Activated CD4-positive, alpha-beta T cell treated with anti-CD3 and anti-CD28 coated beads for 48 hours (primary cell): ENCODE data around the gene RAB3C.
A peak's percentile ranks its signal among the peaks of the same experiment; 100 is the strongest.
"Not testable (repeated sequence)": the region's sequence is repeated elsewhere in the genome, so short reads cannot be mapped to it uniquely, and the experiment has no call there.

Source experiments
- DNase-seq: peaks from one replicate; pipeline ENCODE4 v3.0.0-alpha.2; 2020

The RAB3C gene

DNA sequence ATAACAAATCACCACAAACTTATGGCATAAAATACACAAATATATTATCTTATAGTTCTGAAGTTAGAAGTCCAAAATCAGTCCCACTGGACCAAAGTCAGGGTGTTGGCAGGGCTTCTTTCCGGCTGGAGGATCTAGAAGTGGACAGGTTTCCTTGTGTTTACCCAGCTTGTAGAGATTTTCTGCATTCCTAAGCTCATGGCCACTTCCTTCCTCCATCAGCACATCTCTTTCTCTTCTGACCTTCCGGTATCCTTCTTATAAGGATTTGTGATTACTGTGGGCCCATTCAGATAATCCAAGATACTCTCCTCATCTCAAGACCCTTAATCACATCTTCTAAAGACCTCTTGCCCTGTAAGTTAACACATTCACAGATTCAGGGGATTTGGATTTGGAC is 97.6 kb downstream of the RAB3C start:
- DNase-seq: no peak

DNA sequence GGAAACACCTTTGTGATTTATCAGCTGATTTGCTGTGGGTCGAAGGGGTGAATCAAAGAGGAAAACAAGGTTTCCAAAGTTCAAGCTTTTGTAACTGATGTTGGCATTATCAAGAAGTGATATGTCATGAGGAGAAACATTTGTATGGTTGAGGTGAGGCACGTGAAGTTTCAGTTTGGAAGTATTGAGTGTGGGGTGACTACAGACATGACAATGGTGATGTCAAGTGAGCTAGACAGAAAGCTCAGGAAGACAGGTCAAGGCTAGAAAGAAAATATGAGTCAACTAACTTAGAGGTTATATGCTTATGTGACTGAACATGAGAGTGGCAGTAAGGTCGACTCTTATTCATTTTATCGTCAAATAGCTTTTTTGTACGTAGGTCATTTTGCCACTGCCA is 99.1 kb downstream of the RAB3C start:
- DNase-seq: peak; percentile 3

DNA sequence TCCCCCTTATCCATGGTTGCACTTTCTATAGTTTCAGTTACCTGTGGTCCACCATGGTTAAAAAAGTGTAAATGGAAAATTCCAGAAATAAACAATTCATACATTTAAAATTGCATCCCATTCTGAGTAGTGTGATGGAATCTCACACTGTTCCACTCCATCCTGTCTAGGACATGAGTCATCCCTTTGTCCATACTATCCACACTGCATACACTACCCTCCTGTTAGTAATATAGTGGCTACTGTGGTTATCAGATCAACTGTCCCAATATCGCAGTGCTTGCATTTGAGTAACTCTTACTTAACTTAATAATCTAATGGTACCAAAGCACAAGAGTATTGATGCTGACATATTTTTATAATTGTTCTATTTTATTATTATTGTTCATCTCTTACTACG is 100.7 kb downstream of the RAB3C start:
- no peak for DNase-seq

DNA sequence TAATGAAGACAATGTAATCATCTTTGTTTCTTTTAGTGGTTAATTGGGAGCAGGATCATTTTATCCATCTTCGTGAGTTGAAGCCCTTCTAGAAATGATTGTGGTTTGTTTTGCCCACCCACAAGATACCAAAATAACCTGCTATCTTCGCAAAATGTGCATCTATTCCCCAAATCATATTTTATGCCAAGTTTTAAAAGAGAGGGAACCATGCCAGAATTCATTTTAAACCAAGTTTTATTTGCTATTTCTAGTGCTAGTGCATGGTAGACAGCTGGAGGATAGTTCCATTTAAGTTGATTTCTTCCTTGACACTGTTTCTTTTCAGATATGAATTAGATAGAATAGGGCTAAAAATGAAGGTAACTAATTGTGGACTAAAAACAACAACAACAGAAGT is 104.2 kb downstream of the RAB3C start:
- no peak for DNase-seq

DNA sequence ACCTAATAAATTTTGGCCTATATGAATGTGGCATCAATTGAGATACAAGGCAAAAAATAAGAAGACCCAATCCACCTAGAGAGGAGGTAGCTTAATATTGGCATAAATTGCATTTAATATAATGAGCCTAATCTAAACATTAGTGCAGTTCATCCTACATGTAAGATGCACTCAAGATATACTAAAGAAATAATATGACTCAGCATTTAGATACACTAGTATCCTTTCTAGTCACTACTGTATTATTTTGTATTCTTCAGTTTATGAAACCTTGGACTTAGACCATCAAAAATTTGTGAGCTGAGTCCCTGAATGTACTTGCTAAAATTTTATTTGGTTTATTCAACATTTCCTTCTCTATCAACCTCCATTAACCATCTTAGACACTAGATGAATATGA is 104.7 kb downstream of the RAB3C start:
- DNase-seq: no peak

DNA sequence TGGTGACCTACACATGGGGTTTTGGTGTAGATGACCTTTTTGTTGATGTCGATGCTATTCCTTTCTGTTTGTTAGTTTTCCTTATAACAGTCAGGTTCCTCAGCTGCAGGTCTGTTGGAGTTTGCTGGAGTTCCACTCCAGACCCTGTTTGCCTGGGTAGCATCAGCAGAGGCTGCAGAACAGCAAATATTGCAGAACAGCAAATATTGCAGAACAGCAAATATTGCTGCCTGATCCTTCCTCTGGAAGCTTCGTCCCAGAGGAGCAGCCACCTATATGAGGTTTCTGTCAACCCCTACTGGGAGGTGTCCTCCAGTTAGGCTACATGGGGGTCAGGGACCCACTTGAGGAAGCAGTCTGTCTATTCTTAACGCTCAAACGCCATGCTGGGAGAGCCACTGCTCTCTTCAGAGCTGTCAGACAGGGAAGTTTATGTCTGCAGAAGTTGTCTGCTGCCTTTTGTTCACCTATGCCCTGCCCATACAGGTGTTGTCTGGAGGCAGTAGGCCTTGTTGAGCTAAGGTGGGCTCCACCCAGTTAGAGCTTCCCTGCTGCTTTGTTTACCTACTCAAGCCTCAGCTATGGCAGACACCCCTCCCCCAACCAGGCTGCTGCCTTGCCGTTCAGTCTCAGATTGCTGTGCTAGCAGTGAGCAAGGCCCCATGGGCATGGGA is 116.3 kb downstream of the RAB3C start:
- DNase-seq: not testable (repeated sequence)

DNA sequence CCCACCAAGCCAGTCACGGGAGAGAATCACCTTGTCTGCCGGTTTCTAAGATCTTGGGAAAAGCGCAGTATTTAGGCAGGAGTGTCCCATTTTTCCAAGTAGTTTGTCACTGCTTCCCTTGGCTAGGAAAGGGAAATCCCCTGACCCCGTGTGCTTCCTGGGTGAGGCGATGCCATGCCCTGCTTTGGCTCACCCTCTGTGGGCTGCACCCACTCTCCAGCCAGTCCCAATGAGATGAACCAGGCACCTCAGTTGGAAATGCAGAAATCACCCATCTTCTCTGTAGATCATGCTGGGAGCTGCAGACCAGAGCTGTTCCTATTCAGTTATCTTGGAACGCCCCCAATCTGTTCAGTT is 116.9 kb downstream of the RAB3C start:
- DNase-seq: no peak

DNA sequence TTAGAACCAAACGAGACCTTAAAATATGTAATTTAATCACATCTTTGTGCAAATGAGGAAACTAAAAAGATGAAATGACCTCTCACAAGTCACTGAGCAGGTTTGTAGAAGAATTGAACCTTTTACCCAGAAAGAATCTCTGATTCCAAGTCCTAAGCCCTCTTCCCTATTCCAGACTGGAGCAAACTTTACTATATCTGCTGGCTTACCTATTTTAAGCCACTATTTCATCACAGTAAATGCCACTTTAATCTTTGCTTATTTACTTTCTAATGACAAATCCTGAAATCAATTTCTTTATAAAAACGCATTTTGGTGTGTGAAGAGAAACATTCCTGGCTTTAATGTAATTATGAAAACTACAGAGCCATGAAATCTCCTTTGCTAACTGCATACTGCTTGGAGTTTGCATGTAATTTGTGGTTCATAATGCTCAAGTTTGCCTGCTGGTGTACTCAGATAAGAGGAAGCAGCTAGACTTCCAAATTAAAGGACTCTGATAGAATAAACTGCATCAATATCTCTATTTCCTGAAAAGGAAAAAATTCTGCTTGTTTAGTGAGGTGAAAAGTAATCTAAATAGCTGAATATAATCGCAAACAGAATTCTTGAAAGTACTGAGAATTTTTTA is 121.2 kb downstream of the RAB3C start:
- DNase-seq: no peak

DNA sequence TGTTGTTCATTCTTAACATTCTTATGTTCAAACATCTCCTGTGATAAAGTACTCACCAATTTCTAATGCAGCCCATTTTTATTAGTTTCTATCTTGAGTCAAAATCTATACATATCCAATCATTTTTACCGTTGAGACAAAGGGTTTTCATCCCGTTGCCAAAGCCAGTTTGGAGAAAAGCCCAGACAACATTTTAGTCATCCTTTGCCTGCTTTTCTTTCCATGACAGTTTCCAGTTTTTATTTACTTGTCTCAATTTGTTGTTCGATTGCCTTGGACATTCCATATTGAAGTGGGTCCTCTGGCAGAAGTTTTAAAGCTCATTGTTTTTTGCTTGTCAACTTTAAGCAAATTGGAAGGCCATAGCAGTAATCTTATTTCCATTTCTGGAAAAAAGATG is 123.9 kb downstream of the RAB3C start:
- no peak for DNase-seq

DNA sequence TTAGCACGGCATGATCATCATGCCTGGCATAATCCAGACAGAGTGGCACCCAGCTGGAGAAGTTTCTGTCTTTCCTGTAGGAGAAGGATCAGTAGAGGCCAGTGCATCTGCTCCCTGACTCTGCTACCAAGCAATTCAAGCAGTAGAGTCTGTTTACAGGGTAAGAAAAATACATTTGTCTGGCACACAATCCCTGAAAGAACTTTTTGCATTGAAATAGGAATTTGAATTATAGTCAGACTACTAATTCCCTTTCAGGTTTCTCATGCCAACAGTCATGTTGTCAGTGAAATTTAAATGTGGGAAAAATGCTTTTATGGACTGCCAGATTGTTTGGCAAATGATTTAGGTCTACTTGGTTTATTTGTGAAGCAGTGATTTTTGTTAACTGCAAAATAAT is 125.6 kb downstream of the RAB3C start:
- no peak for DNase-seq

DNA sequence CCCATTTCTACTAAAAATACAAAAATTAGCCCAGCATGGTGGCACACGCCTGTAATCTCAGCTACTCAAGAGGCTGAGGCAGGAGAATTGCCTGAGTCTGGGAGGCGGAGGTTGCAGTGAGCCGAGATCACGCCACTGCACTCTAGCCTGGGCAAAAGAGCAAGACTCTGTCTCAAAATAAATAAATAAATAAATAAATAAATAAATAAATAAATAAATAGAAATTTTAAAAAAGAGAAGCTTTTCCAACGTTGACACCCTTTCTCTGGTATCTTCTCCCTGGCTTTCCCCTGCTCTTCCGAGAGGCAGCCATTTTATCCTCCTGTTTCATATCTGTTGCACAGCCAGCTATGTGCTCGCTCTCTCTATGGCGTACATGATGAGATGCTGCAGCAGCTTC is 127.5 kb downstream of the RAB3C start:
- DNase-seq: not testable (repeated sequence)

DNA sequence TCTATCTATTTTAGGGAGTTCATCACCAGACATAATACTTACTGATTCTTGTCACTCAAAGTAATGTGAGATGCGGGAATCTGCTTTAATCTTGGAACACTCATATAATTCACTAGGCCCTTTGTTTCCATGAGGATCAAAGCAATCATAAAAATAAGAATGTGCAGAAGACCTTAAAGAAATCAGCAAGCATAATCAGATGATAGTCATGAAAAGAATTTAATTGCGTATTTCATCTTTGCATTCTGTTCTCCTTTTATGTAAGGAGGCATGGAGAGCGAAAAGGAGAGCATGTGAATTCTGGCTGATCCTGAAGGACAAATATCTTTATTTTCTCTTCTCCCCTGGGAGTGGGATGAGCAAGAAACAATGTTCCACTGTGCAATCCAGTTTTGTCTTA is 128.0 kb downstream of the RAB3C start:
- no peak for DNase-seq

DNA sequence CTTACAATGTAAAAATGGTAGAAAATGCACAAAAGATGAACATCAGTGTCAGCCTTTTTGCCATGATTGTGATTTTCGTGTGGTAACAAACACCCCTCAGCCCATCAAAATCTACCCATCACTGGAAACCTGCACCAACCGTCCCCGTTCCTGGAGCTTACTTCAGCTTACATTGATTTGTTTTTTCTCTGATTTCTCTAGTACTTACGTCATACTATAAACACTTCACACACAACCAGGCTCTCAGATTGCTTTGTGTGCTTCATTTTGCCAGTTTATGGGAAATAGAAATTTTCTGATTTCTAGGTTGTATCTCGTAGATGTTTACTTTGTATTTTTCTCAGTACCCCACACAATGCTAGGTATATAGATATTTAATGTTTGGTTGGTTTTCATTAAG is 129.1 kb downstream of the RAB3C start:
- no peak for DNase-seq

DNA sequence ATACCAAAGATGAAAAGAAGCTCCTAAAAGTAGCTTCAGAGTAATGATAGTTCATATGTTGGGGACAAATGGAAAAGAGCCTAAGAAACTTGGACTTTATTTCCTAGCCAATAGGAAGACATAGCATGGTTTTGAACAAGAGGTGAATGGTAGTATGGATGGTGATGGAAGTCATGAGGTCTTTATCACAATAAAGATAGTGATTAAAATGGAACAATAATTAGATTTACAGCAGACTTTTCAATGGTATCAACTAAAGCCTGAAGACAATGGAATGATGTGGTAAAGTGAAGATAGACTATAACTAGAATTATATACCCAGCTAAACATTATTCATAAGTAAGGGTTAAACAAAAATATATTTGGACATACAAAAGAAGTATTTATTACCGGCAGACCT is 131.2 kb downstream of the RAB3C start:
- DNase-seq: no peak

DNA sequence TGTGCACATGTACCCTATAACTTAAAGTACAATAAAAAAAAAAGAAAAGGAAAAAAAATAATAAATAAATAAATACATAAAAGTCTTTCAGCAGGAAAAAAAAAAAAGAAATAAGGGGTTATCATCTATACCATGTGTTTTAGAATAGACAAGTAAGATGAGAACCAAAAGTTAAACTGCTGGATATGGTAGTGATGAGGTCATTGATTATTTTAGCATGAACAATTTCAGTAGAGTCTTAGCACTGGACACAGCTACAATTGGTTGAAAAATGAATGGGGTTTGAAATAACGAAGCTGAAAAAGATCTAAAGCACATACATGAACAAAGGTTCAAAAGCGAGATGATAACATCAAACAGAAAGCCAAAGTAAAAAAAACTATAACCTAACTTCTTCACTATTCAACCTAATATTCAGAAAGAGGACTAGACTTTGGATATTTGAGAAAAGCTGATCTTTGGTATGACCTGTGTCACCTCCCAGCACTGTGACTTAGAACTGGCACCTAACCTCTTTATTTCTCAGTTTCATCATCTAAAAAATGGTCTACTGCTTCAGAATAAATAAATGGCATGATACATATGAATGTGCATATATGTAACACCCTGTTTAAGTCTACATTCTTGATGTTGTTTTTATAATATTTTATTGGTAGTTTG is 133.3 kb downstream of the RAB3C start:
- no peak for DNase-seq

DNA sequence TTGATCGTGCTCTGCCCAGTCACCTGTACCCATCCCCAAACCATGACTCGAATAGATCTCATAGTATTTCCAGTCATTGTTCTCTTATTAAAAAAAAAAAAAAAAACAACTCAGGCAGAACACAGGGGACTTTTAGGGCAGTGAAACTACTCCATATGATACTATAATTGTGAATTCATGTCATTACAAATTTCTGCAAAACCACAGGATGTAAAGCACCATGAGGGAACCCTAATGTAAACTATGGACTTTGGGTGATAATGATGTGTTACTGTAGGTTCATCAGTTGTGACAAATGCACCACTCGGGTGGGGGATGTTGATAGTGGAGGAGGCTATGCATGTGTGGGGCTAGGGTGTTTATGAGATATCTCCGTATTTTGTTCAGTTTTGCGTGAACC is 133.8 kb downstream of the RAB3C start:
- DNase-seq: no peak

DNA sequence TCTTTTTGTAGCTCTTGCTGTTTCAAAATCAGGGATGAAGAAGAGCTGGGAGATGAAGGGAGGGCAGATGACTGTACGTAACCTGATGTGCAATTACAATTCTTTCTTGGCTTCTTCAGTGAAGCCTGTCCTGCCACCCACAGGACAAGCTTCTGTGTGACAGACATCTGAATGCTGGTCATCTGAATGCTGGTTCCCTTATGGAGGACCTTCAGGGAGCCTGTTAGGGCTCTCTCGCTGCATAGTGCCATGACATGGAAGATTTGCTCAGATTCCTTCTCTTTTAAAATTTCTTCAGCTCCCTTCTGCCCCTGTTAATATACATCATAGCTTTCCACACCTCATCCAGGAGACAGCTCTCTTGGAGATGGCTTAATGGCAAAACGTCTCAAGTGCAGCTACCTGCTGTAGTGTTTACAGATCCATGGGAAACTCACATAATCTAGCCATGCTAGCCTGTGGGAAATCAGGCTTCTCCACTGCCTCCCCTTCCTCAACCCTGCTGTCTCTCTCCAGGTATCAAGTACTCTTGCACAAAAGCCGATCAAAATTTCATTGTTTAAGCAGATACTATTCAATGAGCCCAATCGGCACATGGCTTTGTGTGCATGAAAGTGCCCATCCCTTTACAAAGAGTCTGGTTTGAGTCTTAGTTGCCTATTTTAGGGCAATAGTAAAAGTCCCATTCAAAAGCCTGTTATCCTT is 134.6 kb downstream of the RAB3C start:
- DNase-seq: no peak

DNA sequence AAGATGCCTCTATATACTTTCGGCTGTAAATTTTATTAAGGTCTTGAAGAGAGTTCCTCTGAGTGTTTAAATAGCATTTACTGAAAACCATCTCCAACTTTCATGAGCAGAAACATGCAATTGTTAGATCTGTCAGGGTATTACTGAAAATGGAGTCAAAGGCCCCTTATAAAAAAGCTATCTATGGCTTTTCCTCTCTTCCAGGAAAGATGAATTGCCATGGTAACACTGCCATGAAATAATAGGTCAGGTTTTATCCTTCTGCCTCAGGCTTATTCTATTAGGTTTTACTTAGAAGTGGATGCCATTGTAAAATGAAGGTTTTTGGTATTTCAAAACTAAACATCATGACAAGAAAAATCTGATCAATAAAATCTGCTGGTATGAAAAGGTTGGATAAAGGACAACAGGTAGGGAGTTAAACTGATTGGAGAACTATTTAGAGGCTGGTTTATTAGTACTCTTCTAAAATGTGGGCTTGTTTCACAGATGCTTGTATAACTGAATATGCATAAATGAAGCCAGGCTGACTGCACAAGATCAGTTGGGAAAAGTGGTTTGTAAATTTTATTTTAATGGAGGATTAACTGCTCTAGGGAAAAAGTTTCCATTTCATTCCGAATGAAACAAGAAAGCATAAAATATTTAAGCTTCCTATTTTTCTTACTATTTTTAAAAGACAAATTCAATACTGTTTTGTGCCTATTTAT is 135.5 kb downstream of the RAB3C start:
- no peak for DNase-seq

DNA sequence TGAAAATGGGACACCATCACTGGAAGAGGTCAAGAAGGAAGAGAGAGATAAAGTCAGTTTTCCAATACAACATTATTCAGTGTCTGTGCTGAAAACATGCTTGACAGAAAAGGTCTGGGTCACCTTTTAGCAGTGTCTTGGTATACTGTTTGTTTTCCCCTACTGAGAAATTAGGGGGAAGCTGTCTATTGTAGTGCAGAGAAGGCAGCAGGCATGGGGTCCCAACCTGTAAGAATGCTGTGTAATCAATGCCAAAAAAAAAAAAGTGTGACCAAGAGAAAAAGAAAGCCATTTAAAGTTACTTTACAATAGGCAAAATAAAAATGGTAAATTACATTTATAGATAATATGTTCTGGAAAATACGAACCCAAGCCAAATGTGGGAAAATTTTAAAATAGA is 139.3 kb downstream of the RAB3C start:
- no peak for DNase-seq

DNA sequence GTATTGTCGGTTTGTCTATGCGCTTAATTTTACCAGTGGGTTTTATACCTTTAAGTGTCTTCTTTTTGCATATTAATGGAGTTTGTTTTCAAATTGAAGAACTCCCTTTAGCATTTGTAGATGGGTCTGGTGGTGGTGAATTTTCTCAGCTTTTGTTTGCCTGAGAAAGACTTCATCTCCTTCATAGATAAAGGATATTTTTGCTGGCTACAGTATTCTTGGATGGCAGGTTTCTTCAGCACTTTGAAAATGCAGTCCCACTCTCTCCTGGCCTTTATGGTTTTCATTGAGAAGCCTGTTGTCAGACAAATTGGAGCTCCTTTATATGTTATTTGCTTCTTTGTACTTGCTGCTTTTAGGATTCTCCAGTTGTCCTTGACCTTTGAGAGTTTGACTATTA is 142.1 kb downstream of the RAB3C start:
- DNase-seq: no peak

DNA sequence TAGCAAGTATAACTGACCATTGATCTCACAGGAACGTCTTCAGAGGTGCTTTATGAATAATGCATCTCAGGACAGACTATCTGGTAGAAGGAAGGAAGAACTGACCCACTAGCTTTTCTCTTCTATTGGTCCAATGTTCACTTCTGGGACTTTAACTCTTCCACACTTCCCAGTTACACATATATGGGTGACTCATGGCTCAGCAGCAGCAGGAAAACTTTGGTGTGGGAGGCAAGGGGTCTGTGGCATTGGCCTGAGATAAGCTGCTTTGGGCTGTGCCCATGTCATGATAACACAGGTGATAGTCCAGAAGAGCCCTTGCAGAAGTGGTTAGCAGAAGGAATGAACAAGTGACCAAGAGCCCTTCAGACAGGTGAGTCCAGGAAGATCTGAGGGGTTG is 148.8 kb downstream of the RAB3C start:
- DNase-seq: no peak

DNA sequence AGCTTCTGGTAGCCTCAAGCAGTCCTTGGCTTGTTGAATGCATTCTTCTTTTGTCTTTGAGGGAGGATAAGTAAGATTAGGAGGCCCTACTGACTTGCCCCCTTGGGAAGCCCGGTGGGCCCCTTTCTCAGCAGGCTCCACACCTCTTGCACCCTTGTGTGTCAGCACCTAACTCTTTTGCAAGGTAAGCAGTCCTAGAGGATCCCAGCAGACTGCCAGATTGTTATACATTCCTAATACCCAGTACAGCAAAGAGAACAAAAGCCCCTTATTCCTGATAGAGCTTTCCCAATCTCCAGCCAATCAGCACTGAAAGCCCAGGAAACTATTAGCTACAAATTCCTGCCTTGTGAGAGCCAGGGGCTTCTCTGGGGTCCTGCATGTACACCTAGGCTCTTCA is 152.8 kb downstream of the RAB3C start:
- no peak for DNase-seq

DNA sequence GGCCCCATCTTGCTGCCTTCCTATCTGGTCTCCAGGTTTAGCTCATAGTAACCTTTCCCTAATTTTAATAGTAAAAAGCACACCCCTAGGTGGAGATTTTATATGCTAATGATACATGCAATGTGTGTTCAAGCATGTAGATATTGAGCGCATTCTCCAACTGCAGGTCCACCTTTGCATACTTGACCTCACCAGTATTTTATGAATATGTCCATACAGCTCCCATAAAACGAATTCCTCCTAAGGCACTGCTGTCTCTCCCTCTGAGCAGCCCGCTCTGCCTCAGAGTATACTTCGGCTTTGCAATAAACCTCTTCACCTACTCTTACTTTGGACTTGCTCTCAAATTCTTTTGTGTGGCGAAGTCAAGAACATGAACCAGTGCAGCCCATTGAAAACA is 153.3 kb downstream of the RAB3C start:
- no peak for DNase-seq
